HCT116 (cell line): Measurements from ENCODE around the gene CAP1. TPM values are rescaled to one million over a fixed set of nuclear protein-coding genes. Genes with fewer than 3 reads are reported as not detected.
"Not testable (repeated sequence)": the region's sequence is repeated elsewhere in the genome, so short reads cannot be mapped to it uniquely, and the experiment has no call there.

Experiments used
- ATAC-seq: fragments of 200-7000 bp; cut with Tn5 transposase; 2 replicates; pipeline ENCODE4 v1.9.1; 2020; ENCODE audit warnings: mild to moderate bottlenecking, moderate library complexity
- BruUV-seq: library from RNA; stranded (reverse); fragments of 400-500 nt; replicated peaks from 2 replicates; lab custom pipeline; 2021; lab: Mats Ljungman, UMichigan
- CTCF ChIA-PET: fragments of 300-600 bp; sonication (Branson Sonifier 250); formaldehyde crosslinking; loops from one replicate; lab custom pipeline; 2021; ENCODE audit warnings: antibody characterized with exemption; lab: Charles Lee
- POLR2A ChIA-PET: fragments of 300-600, 350-600 bp; sonication (Branson Sonifier 250); formaldehyde crosslinking; loops from one replicate; lab custom pipeline; 2021; ENCODE audit warnings: antibody characterized with exemption; lab: Charles Lee
- RAD21 ChIA-PET, 2 experiments: fragments of 300-600 bp; sonication (Branson Sonifier 250); formaldehyde crosslinking; loops; one replicate each; lab custom pipeline; 2023; ENCODE audit warnings: low total read pairs in 2 of 2; ENCODE audit not compliant: uncharacterized antibody in 2 of 2, unreplicated experiment in 2 of 2, low non-redundant PET in 1 of 2; lab: Charles Lee
- DNase-seq: peaks from one replicate; pipeline ENCODE4 v3.0.0-alpha.2; 2010; ENCODE audit warnings: low read depth, low spot score
- H2AFZ ChIP-seq: fragments of 200-600 bp; shearing (Covaris generic), sonication (generic); 2 replicates; pipeline ENCODE4 v1.6.1; 2017; ENCODE audit warnings: low read depth, mixed run types, mixed read lengths, antibody characterized with exemption, low read length; ENCODE audit not compliant: poor library complexity, severe bottlenecking
- H3K27ac ChIP-seq: 2 replicates; pipeline ENCODE4 v1.5.1; 2012; ENCODE audit warnings: low read depth, low read length
- H3K27me3 ChIP-seq: fragments of 200-600 bp; sonication (generic); 2 replicates; pipeline ENCODE4 v1.6.1; 2016; ENCODE audit warnings: mixed run types, low read length, mixed read lengths; ENCODE audit not compliant: insufficient read depth
- H3K36me3 ChIP-seq, 2 experiments: fragments of 200-500 bp in 1 of 2; fragments of 200-600 bp in 1 of 2; sonication (Bioruptor generic) in 1 of 2; sonication (generic) in 1 of 2; 2 replicates each; pipeline versions ENCODE4 v1.5.1 to v1.6.1; 2014 to 2016; ENCODE audit warnings: low read length in 2 of 2, inconsistent platforms in 1 of 2, mixed read lengths in 1 of 2, mixed run types in 1 of 2; ENCODE audit not compliant: insufficient read depth in 2 of 2, control insufficient read depth in 1 of 2
- H3K4me1 ChIP-seq, 2 experiments: fragments of 200-600 bp in 1 of 2; sonication (generic) in 1 of 2; 2 replicates each; pipeline versions ENCODE4 v1.5.1 to v1.6.1; 2012 to 2017; ENCODE audit warnings: low read length in 2 of 2, inconsistent platforms in 1 of 2, mild to moderate bottlenecking in 1 of 2, mixed read lengths in 1 of 2, mixed run types in 1 of 2, moderate library complexity in 1 of 2; ENCODE audit not compliant: insufficient read depth in 2 of 2, control insufficient read depth in 1 of 2
- H3K4me2 ChIP-seq: fragments of 200-600 bp; sonication (generic); 2 replicates; pipeline ENCODE4 v1.6.1; 2017; ENCODE audit warnings: mixed run types, low read length, mixed read lengths
- H3K4me3 ChIP-seq, 2 experiments: fragments of 200-600 bp in 1 of 2; sonication (generic) in 1 of 2; replicated peaks in 1 of 2; 2 replicates each; pipeline ENCODE4 v1.5.1; 2011 to 2016; ENCODE audit warnings: low read length in 2 of 2, control low read depth in 1 of 2, low read depth in 1 of 2, mild to moderate bottlenecking in 1 of 2, mixed read lengths in 1 of 2, mixed run types in 1 of 2
- H3K79me2 ChIP-seq: fragments of 200-600 bp; sonication (generic); 2 replicates; pipeline ENCODE4 v1.6.1; 2017; ENCODE audit warnings: mild to moderate bottlenecking, mixed run types, low read length, moderate library complexity, mixed read lengths; ENCODE audit not compliant: insufficient read depth
- H3K9ac ChIP-seq: fragments of 200-600 bp; sonication (generic); 2 replicates; pipeline ENCODE4 v1.6.1; 2016; ENCODE audit warnings: low read length, mixed read lengths
- H3K9me2 ChIP-seq: fragments of 200-600 bp; sonication (generic), shearing (Covaris generic); 2 replicates; pipeline ENCODE4 v1.6.1; 2017; ENCODE audit warnings: mixed run types, mild to moderate bottlenecking, moderate library complexity; ENCODE audit not compliant: insufficient read depth
- H3K9me3 ChIP-seq, 2 experiments: fragments of 200-500 bp in 1 of 2; fragments of 200-600 bp in 1 of 2; sonication (Bioruptor generic) in 1 of 2; sonication (generic) in 1 of 2; 2 replicates each; pipeline ENCODE4 v1.6.1; 2014 to 2017; ENCODE audit warnings: low read length in 2 of 2, mixed read lengths in 2 of 2, inconsistent platforms in 1 of 2, low read depth in 1 of 2, mild to moderate bottlenecking in 1 of 2, mixed run types in 1 of 2, moderate library complexity in 1 of 2; ENCODE audit not compliant: control insufficient read depth in 1 of 2, insufficient read depth in 1 of 2
- H4K20me1 ChIP-seq: fragments of 200-600 bp; sonication (generic), shearing (Covaris generic); 2 replicates; pipeline ENCODE4 v1.6.1; 2017; ENCODE audit warnings: mixed run types, mild to moderate bottlenecking, moderate library complexity; ENCODE audit not compliant: insufficient read depth
- ATF3 ChIP-seq: IDR thresholded peaks from 2 replicates; pipeline ENCODE4 v1.6.1; 2012
- CEBPB ChIP-seq: IDR thresholded peaks from 2 replicates; pipeline ENCODE4 v1.6.1; 2012; ENCODE audit warnings: low read depth
- POLR2AphosphoS5 ChIP-seq: IDR thresholded peaks from 2 replicates; pipeline ENCODE4 v1.6.1; 2011; ENCODE audit warnings: mild to moderate bottlenecking, low read depth, low read length, moderate library complexity
- SIN3A ChIP-seq: IDR thresholded peaks from 2 replicates; pipeline ENCODE4 v1.6.1; 2012; ENCODE audit warnings: low read depth
- TCF7L2 ChIP-seq: IDR thresholded peaks from 2 replicates; pipeline ENCODE4 v1.7.0; 2011; ENCODE audit warnings: borderline replicate concordance, inconsistent platforms; ENCODE audit not compliant: insufficient read depth, insufficient read length; ENCODE audit errors: extremely low read depth
- intact Hi-C: fragments of 100-400 bp; cut with micrococcal nuclease; formaldehyde crosslinking; loops from 2 replicates; pipeline ENCODE4 v1.10.0; 2022
- total RNA-seq: library from RNA; stranded (reverse); gene quantifications from one replicate; pipeline ENCODE4 v1.2.1, GENCODE V29; 2021; ENCODE audit not compliant: unreplicated experiment

CAP1 gene
- total RNA-seq, 1 experiment from 2014 or later = 274 TPM

GRCh38 chr1:40037254-40037653, 3.3 kb upstream of the CAP1 start:
- H3K27ac ChIP-seq, H4K20me1 ChIP-seq, DNase-seq, H3K9me3 ChIP-seq, RAD21 ChIA-PET, H3K4me3 ChIP-seq, H3K9me2 ChIP-seq, H3K9ac ChIP-seq, BruUV-seq, H2AFZ ChIP-seq, H3K27me3 ChIP-seq, intact Hi-C loops, H3K36me3 ChIP-seq, ATAC-seq, POLR2A ChIA-PET, H3K4me2 ChIP-seq: not testable (repeated sequence)
- peaks cover 14 to 22% of the 10 kb centered on the region in 2 experiments for H3K4me1 ChIP-seq
- H3K79me2 ChIP-seq = peaks cover 17% of the 10 kb centered on the region
- CTCF ChIA-PET = interaction anchor here (1.0 kb wide), 1 partner anchor 301 kb away, joined by 3 read pairs; no protein-coding TSS in a partner anchor

DNA sequence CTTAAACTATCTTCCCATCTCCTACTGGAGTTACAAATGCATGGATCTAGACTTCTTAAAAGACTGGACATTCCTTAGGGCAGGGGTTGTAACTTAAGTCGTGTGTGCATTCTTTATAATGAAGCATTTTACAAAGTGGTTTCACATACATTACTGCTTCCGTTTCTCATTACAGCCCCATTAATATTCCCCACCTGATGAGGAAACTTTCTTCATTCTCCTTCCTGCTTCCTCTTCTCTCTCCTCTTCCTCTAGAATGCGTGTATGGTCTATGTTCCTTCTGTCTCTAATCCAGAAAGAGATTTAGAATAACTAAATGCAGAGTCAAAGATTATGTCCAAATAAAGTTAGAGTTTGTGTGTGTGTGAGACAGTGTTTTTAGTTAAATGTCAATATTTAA, 1.8 kb upstream of the CAP1 start:
- Histone ChIP-seq H3K27me3 (no peaks in the 10 kb centered on the region), H3K4me2 (peak overlapping the region; percentile 89), H2AFZ (no peak overlapping the region), H3K79me2 (peaks cover 31% of the 10 kb centered on the region), H3K9ac (no peak overlapping the region), H3K27ac (peak overlapping the region; percentile 89; the same call in 1 of the 2 replicates), H3K9me2 (no peaks in the 10 kb centered on the region), H3K9me3 (no peaks in the 10 kb centered on the region), H3K4me3 (no peak overlapping the region), H3K36me3 (peaks cover 2 to 5% of the 10 kb centered on the region in 2 experiments; a peak in 2 of 4 replicates), H4K20me1 (no peaks in the 10 kb centered on the region), H3K4me1 (peaks cover 15 to 25% of the 10 kb centered on the region in 2 experiments)
- no peak for DNase-seq
- RAD21 ChIA-PET = no interaction called here
- intact Hi-C loops = no loop called here
- BruUV-seq = no TSS peak
- ATAC-seq = no peak
- CTCF ChIA-PET = interaction anchor here (2.8 kb wide), 1 partner anchor 300 kb away, joined by 9 read pairs; no protein-coding TSS in a partner anchor
- TF ChIP-seq POLR2AphosphoS5 (no peak), CEBPB (no peak), ATF3 (no peak), SIN3A (no peak), TCF7L2 (no peak)
- POLR2A ChIA-PET = no interaction called here
